Neural cell (in vitro differentiated cells): ENCODE data around the gene TMEM31. TPM values are rescaled to one million over a fixed set of nuclear protein-coding genes. Genes with fewer than 3 reads are reported as not detected.

Experiments
- H2AFZ ChIP-seq: fragments of 200-600, 300-800 bp; sonication (generic), shearing (Covaris generic); 2 replicates; pipeline ENCODE4 v1.6.0; 2014; ENCODE audit warnings: low read depth, mild to moderate bottlenecking, antibody characterized with exemption, low read length, moderate library complexity
- H3F3A ChIP-seq: fragments of 200-600 bp; shearing (Covaris generic); 2 replicates; pipeline ENCODE4 v1.6.1; 2016; ENCODE audit warnings: mild to moderate bottlenecking, moderate library complexity, mixed read lengths, antibody characterized with exemption, low read length; ENCODE audit not compliant: insufficient read depth, poor library complexity, severe bottlenecking
- H3K27ac ChIP-seq: fragments of 200-600, 300-800 bp; sonication (generic), shearing (Covaris generic); 2 replicates; pipeline ENCODE4 v1.5.1; 2014; ENCODE audit warnings: mild to moderate bottlenecking, low read length, moderate library complexity
- H3K27me3 ChIP-seq: fragments of 300-800, 200-600 bp; sonication (generic), shearing (Covaris generic); 2 replicates; pipeline ENCODE4 v1.6.0; 2014; ENCODE audit warnings: mild to moderate bottlenecking, low read depth, low read length, moderate library complexity; ENCODE audit not compliant: insufficient read depth
- H3K36me3 ChIP-seq: fragments of 300-800, 200-600 bp; sonication (generic), shearing (Covaris generic); 2 replicates; pipeline ENCODE4 v1.5.1; 2014; ENCODE audit warnings: mild to moderate bottlenecking, antibody characterized with exemption, low read length, moderate library complexity; ENCODE audit not compliant: insufficient read depth
- H3K4me2 ChIP-seq: fragments of 300-800, 200-600 bp; sonication (generic), shearing (Covaris generic); 2 replicates; pipeline ENCODE4 v1.6.0; 2014; ENCODE audit warnings: mild to moderate bottlenecking, low read length
- H3K4me3 ChIP-seq: fragments of 300-800, 200-600 bp; sonication (generic), shearing (Covaris generic); 2 replicates; pipeline ENCODE4 v1.5.1; 2014; ENCODE audit warnings: mild to moderate bottlenecking, low read length, moderate library complexity
- H3K79me2 ChIP-seq: fragments of 200-600 bp; shearing (Covaris generic); replicated peaks from 2 replicates; pipeline ENCODE4 v1.6.0; 2014; ENCODE audit warnings: mild to moderate bottlenecking, low read length, moderate library complexity; ENCODE audit not compliant: insufficient read depth
- H3K9ac ChIP-seq: fragments of 300-800, 200-600 bp; sonication (generic), shearing (Covaris generic); 2 replicates; pipeline ENCODE4 v1.6.1; 2016; ENCODE audit warnings: mild to moderate bottlenecking, low read length, mixed read lengths
- H3K9me2 ChIP-seq: fragments of 200-600 bp; shearing (Covaris generic); 2 replicates; pipeline ENCODE4 v1.6.1; 2016; ENCODE audit warnings: mild to moderate bottlenecking, low read length, mixed read lengths; ENCODE audit not compliant: insufficient read depth
- H3K9me3 ChIP-seq: fragments of 200-600, 300-800 bp; sonication (generic), shearing (Covaris generic); 2 replicates; pipeline ENCODE4 v1.6.1; 2016; ENCODE audit warnings: mild to moderate bottlenecking, mixed run types, low read length, moderate library complexity, mixed read lengths
- H4K20me1 ChIP-seq: fragments of 200-600 bp; shearing (Covaris generic); 2 replicates; pipeline ENCODE4 v1.6.1; 2016; ENCODE audit warnings: mild to moderate bottlenecking, mixed run types; ENCODE audit not compliant: insufficient read depth
- EP300 ChIP-seq: fragments of 450-650 bp; conservative IDR thresholded peaks from 2 replicates; pipeline ENCODE4 v1.6.1; 2014; ENCODE audit warnings: antibody characterized with exemption, mild to moderate bottlenecking, moderate library complexity; ENCODE audit not compliant: poor library complexity, severe bottlenecking
- EZH2 ChIP-seq: fragments of 200-600, 300-800 bp; shearing (Covaris generic), sonication (generic); IDR thresholded peaks from 2 replicates; pipeline ENCODE4 v1.6.1; 2014; ENCODE audit warnings: antibody characterized with exemption, low read length, borderline replicate concordance, mild to moderate bottlenecking; ENCODE audit not compliant: insufficient read depth, poor library complexity, severe bottlenecking
- MXI1 ChIP-seq: fragments of 450-650 bp; conservative IDR thresholded peaks from 2 replicates; pipeline ENCODE4 v1.6.1; 2014; ENCODE audit warnings: antibody characterized with exemption, mild to moderate bottlenecking; ENCODE audit not compliant: poor library complexity, severe bottlenecking
- POLR2AphosphoS5 ChIP-seq: IDR thresholded peaks from 2 replicates; pipeline ENCODE4 v1.6.1; 2012
- RAD21 ChIP-seq: fragments of 450-650 bp; conservative IDR thresholded peaks from 2 replicates; pipeline ENCODE4 v1.6.1; 2014; ENCODE audit warnings: antibody characterized with exemption, mild to moderate bottlenecking, moderate library complexity
- SMC3 ChIP-seq: fragments of 450-650 bp; conservative IDR thresholded peaks from 2 replicates; pipeline ENCODE4 v1.6.1; 2014; ENCODE audit warnings: antibody characterized with exemption, mild to moderate bottlenecking, moderate library complexity; ENCODE audit not compliant: poor library complexity
- TAF1 ChIP-seq: IDR thresholded peaks from 2 replicates; pipeline ENCODE4 v1.6.1; 2012; ENCODE audit warnings: low read depth
- polyA plus RNA-seq: library from polyadenylated mRNA; depleted of rRNA; stranded (reverse); fragments of >200 nt; gene quantifications from 2 replicates; pipeline ENCODE4 v1.2.3, GENCODE V29; 2014
- TF ChIP-seq, protein P1 (sequence below): fragments of 450-650 bp; IDR thresholded peaks from 2 replicates; pipeline ENCODE4 v1.5.1; 2014; ENCODE audit warnings: antibody characterized with exemption, mild to moderate bottlenecking, moderate library complexity; ENCODE audit not compliant: poor library complexity, severe bottlenecking
- TF ChIP-seq, protein P2 (sequence below): IDR thresholded peaks from 2 replicates; pipeline ENCODE4 v1.6.1; 2012; ENCODE audit warnings: borderline replicate concordance

Gene TMEM31
- polyA plus RNA-seq, 1 donor from 2014 or later = 1.0 TPM

DNA sequence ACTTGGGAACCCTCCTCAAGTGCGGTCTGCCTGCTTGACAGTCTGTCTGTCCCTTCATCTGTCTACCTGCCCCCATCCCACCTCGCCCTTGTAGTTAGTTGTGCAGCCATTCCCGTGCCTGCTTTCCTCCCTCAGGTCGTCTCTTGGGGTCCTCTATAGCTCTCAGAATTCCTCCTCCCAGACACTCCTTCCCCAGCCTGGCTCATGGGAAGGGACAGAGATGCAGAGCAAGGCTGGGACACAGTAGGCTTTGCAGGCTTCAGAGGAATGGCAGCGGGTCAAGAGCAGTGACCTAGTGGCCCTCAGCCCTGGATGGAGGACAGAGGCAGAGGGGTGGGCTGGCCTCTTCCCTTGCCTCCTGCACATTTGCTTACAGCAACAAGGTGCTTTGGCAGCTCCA is 18.3 kb downstream of the TMEM31 start:
- Histone ChIP-seq H3F3A (no peaks in the 10 kb centered on the region), H3K27me3 (no peaks in the 10 kb centered on the region), H3K9me3 (no peaks in the 10 kb centered on the region), H3K4me2 (no peak overlapping the region), H3K79me2 (no peaks in the 10 kb centered on the region), H3K9me2 (no peaks in the 10 kb centered on the region), H3K4me3 (no peak overlapping the region), H3K36me3 (no peaks in the 10 kb centered on the region), H4K20me1 (no peaks in the 10 kb centered on the region), H2AFZ (no peak overlapping the region), H3K9ac (no peak overlapping the region), H3K27ac (no peak overlapping the region)
- TF ChIP-seq, protein P1, sequence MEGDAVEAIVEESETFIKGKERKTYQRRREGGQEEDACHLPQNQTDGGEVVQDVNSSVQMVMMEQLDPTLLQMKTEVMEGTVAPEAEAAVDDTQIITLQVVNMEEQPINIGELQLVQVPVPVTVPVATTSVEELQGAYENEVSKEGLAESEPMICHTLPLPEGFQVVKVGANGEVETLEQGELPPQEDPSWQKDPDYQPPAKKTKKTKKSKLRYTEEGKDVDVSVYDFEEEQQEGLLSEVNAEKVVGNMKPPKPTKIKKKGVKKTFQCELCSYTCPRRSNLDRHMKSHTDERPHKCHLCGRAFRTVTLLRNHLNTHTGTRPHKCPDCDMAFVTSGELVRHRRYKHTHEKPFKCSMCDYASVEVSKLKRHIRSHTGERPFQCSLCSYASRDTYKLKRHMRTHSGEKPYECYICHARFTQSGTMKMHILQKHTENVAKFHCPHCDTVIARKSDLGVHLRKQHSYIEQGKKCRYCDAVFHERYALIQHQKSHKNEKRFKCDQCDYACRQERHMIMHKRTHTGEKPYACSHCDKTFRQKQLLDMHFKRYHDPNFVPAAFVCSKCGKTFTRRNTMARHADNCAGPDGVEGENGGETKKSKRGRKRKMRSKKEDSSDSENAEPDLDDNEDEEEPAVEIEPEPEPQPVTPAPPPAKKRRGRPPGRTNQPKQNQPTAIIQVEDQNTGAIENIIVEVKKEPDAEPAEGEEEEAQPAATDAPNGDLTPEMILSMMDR = no peak
- TF ChIP-seq POLR2AphosphoS5 (no peak), RAD21 (no peak), MXI1 (no peak), EP300 (no peak), SMC3 (no peak), EZH2 (no peak), TAF1 (no peak)
- TF ChIP-seq, protein P2, sequence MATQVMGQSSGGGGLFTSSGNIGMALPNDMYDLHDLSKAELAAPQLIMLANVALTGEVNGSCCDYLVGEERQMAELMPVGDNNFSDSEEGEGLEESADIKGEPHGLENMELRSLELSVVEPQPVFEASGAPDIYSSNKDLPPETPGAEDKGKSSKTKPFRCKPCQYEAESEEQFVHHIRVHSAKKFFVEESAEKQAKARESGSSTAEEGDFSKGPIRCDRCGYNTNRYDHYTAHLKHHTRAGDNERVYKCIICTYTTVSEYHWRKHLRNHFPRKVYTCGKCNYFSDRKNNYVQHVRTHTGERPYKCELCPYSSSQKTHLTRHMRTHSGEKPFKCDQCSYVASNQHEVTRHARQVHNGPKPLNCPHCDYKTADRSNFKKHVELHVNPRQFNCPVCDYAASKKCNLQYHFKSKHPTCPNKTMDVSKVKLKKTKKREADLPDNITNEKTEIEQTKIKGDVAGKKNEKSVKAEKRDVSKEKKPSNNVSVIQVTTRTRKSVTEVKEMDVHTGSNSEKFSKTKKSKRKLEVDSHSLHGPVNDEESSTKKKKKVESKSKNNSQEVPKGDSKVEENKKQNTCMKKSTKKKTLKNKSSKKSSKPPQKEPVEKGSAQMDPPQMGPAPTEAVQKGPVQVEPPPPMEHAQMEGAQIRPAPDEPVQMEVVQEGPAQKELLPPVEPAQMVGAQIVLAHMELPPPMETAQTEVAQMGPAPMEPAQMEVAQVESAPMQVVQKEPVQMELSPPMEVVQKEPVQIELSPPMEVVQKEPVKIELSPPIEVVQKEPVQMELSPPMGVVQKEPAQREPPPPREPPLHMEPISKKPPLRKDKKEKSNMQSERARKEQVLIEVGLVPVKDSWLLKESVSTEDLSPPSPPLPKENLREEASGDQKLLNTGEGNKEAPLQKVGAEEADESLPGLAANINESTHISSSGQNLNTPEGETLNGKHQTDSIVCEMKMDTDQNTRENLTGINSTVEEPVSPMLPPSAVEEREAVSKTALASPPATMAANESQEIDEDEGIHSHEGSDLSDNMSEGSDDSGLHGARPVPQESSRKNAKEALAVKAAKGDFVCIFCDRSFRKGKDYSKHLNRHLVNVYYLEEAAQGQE = no peak

DNA sequence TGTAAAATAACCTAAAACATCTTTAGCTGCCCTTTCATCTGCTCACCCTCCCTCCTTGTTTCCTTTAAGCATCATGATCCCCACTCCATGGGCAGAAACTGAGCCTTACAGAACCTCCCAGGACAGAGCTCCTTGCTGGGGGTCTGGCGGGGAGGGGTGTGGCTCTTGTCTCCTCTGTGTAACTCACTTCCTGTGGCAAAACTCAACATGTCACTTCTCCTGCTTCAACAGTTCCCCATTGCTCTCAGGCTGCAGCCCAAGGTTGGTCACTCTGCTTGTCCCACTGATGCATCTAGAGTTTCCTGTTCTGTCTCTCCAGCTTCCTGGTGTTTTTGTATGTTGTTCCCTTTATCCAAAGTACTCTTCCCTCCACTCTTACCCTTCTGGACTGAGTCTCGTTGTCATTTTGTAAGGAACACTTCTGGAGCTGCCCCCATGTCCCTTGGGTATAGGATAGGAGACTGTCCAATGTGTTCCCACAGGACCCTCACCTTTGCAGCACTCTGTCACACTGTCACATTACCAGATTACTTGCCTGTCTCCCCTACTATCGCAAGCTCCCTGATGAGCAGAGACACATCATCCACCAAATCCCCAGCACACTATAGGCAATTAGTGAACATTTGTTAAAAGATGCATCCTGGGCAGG is 19.6 kb downstream of the TMEM31 start:
- H3K4me3 ChIP-seq = no peak overlapping the region
- H3K79me2 ChIP-seq = no peaks in the 10 kb centered on the region
- no peaks in the 10 kb centered on the region for H3F3A ChIP-seq
- no peak for TF ChIP-seq EP300
- TF ChIP-seq, protein P1 = no peak
- no peak for TF ChIP-seq SMC3
- no peak for TF ChIP-seq EZH2
- no peak for TF ChIP-seq POLR2AphosphoS5
- H4K20me1 ChIP-seq = no peaks in the 10 kb centered on the region
- peak overlapping the region; percentile 29 for H3K9ac ChIP-seq
- H3K9me3 ChIP-seq = no peaks in the 10 kb centered on the region
- no peaks in the 10 kb centered on the region for H3K27me3 ChIP-seq
- H3K9me2 ChIP-seq = no peaks in the 10 kb centered on the region
- no peak overlapping the region for H2AFZ ChIP-seq
- peak overlapping the region; percentile 57 for H3K27ac ChIP-seq
- H3K4me2 ChIP-seq = no peak overlapping the region
- no peaks in the 10 kb centered on the region for H3K36me3 ChIP-seq
